CD4-positive, alpha-beta T cell treated with Interleukin-6 for 4 hours (primary cell): Measurements from ENCODE around the gene EXOC6.

Source experiments
- DNase-seq: peaks from one replicate; pipeline ENCODE4 v3.0.0-alpha.2; 2020; ENCODE audit warnings: mixed read lengths

EXOC6 gene

DNA sequence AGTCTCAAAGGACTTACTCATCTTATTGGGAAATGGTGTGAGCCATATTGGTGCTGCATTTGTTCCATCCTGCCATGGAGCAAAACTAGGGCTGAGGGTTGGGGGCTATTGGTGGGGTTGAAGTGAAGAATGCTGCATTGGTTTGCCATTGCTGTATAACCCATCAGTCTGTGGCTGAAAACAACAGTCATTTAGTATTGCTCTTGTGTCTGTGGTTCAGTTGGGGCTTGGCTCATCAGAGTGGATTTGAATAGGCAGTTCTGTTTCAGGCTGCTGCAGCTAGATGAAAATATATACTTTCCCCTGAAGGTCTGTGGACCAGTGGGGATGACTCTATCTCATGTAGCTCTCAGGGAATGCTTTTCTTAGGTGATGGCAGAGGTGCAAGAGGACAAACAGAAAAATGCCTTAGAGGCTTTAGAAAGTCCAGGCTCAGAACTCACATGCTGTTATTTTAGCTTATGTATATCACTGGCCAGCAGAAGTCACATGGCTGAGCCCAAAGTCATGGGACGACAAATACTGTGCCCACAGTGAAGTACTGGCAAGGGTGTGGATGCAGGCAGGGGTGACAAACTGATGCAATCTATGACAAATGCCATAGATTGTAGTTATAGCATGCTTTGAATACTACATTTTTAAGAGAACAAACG lies 15.2 kb upstream of the EXOC6 start:
- no peak for DNase-seq

DNA sequence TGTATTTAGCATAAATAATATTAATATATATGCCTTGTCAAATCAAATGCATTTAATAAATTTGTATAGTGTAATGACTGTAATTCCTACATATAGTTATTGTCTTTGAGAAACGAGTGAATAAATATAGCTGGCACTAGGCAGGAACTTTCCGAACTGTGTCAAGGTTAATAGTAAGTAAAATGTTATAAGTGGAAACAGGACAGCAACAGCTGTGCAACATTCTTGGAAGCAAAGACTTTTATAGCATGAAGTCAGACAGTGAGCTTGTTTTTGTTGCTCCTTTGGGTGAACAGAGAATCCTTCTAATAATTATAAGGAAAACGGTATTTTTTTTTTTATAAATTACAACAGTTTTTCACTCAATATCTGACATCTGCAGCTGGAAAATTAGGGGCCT lies 14.0 kb upstream of the EXOC6 start:
- DNase-seq = no peak

DNA sequence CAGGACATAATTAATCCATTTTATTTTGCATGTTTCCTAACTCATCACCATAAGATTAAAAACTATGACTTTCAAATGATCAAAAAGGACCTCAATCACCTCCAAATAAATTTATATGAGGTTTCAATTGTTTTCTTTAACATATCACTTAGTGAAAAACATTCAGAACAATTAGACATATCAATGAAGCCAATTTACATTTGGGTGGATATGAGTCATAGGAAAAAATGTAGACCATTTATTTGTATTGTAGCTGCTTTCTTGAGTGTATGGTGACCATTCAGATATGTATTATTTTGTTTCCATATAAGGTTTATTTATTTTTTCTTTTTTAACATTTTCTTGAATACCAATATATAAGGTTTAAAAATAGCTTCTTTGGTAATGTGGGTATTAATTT lies 13.3 kb upstream of the EXOC6 start:
- DNase-seq = no peak

DNA sequence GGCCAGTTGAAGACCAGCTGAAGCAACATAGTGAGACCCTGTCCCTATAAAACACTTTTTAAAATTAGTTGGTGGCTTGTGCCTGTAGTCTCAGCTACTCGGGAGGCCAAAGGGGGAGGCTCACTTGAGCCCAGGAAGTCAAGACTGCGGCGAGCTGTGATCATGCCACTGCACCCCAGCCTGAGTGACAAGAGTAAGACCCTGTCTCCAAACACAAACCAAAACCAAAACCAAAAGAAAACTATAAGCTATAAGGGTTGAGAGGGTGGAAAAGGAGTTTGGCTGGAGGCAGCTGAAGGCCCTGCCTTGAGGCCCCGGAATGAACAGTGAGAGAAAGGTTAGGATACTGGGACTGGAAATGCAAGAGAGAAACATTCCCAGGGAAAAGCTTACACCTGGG lies 10.9 kb upstream of the EXOC6 start:
- no peak for DNase-seq

DNA sequence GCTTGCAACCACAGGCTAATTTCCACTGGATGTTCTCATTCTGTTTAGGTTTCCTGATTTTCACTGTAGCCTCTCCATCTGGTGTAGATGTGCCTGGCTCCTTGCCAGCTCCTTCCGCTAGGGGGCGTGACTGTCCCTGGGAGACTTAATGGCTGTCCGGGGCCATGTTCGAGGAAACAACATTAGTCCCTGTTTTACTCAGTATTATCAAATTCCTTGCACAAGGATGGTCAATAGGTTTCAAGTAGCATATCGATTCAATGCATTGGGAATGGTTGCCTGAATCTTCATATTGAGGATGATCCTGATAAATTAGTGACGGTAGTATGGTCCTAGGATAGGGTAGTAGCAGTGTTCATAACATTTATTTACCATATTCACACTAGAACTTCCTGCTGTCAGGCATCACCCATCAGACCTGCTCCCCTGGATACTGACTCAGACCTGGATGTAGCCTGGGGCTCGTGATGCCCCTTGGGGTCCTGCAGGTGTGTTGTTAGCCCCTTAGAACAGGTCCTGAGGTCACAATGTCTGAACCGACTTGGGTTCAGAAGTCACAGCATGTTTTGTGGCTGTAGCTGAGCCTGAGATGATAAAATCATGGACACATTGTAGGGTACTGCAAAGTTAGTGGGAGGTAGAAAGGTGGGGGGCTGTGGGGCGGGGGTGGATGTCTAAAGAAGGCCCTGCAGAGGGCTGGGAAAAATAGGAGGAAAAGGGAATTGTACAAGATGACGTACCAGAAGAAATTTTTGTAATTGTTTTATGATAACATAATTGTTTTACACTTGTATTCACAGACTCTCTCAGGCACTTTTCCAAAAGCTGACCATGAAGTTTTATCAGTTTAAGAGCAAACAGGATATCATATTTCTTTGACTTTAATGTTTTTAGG lies 8.9 kb upstream of the EXOC6 start:
- DNase-seq = peak; percentile 56

DNA sequence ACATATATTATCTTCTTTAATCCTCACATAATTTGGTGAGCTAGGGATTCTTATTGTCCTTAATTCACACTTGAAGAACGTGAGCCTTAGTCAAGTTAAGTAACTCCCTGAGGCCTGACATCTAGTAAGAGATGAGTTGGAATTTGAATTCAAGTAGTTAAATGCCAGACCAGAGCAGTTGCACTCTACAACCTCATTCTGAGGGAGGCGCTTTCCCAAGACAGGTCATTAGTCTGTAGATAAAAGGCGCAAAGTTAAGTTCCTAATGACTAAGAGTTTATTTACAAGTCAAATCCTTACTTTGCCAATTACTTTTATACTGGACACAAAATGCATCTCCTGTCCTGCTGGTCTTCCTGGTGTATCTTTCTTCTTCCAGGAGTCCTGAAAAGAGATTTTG lies 3.6 kb upstream of the EXOC6 start:
- DNase-seq = no peak

DNA sequence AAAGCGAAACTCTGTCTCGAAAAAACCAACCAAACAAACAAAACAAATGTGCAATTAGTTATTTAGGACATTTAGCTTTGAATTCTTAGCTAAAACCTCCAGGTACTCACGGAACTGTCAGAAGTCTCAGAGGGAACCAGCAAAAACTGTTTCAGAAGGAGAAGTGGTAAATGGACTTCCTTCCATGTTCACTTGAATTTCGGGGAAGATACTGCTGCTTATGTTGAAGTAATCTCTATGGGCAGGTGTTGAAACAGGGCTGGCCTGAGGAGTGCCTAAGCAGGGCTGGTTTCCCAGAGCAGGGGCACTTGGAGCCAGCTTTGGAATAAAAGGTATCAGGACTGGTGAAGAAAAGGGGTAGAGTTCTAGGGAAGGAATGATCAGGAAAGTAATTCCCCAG lies 2.4 kb upstream of the EXOC6 start:
- no peak for DNase-seq

DNA sequence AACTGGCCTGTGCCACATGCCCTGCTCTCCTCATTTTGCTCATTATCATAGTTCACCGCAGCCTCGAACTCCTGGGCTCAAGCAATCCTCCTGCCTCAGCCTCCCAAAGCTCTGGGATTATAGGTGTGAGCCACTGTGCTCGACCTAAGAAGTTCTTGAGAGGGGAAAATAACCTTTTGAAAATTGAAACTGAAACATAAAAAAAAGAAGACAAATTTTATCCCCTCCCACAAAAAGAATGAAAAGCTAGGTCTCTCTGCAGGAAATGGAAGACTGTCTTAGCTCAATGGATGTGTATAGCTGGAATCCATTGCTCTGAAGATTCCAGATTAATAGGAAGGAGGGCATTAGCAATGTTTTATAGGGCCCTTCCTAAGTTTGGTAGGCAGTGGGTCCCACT lies 2.0 kb upstream of the EXOC6 start:
- DNase-seq = no peak

DNA sequence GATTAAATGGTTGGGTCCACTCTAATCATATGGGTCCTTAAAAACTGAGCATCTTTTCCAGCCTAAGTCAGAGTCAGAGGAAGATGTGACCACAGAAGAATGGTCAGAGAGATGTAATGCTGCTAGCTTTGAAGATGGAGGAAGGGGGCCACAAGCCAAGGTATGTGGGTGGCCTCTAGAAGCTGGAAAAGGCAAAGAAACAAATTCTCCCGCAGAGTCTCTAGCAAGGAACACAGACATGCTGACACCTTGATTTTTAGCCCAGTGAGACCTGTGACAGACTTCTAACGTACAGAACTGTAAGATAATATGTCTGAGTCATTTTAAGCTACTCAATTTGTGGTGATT lies 1.5 kb upstream of the EXOC6 start:
- no peak for DNase-seq

DNA sequence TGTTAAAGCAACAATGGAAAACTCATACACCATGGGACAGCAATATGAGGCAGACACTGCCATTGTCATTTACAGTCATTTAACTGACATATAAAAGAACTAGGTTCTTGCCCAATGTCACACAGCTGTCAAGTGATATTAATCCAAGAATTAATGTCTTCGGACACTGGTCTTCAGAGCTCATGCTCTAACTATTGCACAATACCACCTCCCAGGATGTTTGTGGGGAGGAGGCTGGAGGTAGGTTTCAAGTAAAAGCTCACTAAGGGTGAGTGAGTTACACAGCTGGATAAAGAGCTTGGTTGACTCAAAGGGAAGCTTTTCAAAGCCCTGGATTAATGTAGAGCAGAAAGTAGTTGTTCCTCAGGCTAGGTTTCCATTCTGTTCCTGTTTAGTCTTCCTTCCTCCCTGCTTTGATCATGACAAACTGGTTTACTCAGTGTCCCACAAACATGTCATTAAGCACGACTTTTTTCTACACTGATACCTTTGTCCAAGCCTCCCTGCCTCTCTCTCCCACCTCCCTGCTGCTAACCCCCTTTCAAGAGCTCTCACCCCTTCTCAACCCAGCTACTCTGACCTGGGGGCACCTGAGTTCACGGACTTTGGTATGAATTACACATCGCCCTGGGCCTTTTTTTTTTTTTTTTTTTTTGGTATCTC lies 987 bp upstream of the EXOC6 start:
- no peak for DNase-seq

DNA sequence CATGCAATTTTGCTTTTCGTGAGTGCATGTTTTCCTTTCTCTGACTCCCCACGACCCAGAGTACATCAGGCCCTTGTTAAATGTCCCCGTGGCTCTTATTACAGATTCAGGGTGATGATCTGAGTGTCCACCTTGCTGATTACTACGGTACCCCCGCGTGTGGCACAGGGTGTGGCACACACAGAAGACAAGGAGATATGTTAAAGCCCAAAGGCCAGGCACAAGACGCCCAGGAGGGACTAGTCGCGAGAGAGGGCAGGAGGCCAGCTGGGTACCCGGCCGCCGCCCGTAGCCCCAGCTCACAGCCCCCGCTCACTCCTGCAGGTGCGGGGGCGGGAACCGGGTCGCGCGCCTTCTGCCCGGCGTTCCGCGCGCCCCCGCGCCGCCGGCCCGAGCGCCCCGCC lies 281 bp upstream of the EXOC6 start:
- DNase-seq = no peak

DNA sequence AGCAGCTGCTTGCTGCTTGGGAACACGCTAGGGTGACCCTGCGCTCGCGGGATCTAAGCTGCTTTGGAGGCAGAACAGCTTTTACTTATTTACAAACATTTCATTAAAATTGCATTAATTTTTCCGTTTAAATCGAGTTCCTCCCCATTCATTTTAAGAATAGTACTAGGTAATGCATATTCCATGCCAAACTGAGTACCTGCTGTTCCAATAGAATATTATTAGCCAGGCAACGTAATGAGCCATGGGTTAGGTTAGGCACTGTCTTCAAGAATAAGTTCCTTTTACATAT lies 860 bp downstream of the EXOC6 start:
- DNase-seq = no peak

DNA sequence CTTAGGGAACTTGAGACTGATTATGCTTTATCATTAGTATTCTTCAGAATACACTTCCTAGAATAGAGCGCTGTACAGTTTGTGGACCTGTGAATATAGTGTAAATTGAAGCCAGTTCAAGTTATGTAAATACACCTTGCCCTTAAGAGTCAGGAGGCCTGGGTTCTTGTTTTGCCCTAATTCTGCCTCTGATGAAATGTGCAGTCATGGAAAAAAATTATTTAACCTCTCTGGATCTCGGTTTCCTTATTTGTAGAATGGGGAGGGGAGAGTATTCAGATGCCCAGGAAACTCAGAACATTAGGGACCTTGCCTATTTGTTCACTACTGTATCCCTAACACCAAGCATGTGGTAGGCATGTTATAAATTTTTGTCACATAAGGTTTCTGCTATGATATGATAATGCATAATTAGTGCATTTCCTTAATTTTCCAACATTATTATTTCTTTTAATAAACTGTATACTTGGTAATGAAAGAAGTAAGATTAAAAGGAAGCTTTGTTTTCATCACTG lies 1.3 kb downstream of the EXOC6 start:
- DNase-seq = no peak

DNA sequence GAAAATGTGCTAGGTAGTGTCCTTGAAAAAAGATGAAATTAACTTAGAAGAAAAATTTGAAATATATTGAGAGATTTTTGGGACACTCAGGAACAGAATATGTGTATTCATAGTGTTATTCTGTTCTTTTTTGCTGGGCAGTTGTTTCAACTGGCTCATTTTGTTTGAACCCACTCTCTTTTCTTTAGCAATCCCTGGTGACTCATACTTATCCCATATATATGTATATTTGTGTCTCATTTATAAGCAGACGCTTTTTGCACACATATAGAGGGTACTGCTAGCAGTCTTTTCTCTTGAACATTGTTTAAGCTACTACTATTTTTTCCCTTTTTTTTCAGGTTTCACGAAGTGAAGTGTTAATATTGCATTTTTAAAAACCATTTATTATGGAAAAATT lies 1.9 kb downstream of the EXOC6 start:
- no peak for DNase-seq

DNA sequence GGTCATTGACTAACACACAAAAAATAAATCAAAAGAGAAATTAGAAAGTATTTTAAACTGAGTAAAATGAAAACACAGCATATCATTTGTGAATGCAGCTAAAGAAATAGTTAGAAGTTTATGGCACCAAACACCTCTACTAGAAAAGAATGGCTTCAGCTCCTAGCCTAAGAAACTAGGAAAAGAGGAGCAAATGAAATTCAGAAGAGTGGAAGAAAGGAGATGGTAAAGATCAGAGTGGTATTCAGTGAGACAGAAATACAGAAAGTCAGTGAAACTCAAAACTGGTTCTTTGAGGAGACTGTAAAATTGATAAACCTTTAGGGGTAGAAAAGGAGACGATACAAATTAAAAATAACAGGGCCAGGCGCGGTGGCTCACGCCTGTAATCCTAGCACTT lies 2.7 kb downstream of the EXOC6 start:
- no peak for DNase-seq

DNA sequence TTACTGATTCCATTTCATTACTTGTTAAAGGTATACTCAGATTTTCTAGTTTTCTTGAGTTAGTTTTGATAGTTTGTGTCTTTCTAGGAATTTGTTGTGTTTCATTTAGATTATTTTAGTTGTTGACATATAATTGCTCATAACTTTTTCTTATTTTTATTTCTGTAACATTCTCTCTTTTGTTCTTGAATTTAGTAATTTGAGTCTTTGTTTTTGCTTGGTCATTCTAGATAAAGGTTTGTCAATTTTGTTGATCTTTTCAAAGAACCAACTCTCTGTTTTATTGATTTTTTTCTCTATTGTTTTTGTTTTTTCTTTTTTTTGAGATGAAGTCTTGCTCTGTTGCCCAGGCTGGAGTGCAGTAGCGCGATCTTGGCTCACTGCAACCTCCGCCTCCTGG lies 7.2 kb downstream of the EXOC6 start:
- no peak for DNase-seq

DNA sequence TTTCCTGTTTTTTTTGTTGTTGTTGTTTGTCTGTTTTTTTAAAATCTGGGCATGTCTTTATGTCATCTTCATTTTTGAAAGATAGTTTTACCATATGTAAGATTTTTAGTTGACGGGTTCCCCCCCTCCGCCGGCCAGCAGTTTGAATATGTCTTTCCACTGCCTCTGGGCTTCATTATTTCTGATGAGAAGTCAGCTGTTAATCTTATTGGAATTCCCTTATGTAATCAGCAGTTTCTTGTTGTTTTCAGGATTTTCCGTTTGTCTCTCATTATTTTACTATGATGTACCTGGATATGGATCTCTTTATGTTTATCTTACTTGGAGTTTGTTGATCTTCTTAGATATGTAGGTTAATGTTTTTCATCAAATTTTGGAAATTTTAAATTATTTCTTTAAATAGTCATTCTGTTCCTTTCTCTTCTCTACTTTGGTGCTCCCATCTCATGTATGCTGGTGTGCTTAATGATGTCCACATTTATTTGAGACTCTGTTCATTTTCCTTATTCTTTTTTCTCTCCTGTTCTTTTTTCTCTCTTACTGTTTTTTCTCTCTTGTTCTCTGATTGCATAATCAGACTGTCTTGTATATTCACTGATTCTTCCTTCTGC lies 9.7 kb downstream of the EXOC6 start:
- DNase-seq = no peak

DNA sequence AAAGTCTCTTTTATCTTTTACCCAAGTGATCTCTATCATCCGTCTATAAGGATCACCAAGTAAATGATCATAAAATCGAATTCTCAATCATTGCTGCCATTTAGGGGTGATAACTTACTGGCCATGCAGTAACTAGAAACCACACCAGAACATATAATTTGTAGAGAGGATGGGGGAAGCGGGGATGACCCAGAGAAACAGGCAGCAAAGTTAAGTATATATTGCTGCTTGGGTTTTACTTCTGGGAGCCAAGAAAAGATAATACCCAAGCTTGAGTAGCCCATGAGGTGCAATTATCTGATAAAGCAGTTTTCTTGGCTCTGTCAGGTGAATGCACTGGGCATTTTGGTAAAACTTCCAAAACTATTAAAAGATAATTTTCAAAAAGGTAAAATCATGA lies 18.9 kb downstream of the EXOC6 start:
- DNase-seq = no peak

DNA sequence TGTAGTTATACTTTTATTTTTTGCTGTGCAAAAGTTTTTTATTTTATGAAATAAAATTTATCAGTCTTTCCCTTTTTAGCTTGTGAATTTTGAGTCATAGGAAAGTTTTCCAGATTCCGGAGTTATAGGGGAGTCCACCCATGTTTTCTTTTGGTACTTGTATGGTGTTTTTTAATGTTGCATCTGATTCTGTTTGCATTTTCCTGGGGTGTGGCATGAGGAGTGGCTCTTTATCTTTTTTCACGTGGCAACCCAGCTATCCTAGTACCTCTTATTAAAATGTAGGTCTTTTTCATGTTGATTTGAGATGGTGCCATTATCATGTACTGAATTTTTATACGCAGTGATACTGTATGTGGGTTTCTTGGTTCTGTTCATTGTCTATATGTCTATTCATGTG lies 19.7 kb downstream of the EXOC6 start:
- DNase-seq = no peak

DNA sequence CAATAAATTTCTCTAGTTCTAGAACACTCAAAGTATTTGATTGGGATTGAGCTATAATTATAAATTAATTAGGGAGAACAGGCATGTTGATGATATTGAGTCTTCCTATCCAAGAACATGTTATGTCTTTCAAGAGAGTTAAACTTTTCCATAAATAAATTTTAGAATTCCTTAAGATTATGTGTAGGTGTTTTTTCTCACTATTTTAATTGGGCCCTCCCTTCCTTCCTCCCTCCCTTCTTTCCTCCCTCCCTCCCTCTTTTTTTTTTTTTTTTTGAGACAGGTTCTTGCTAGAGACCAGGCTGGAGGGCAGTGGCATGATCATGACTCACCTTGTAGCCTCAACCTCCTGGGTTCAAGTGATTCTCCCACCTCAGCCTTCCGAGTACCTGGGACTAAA lies 20.2 kb downstream of the EXOC6 start:
- no peak for DNase-seq

DNA sequence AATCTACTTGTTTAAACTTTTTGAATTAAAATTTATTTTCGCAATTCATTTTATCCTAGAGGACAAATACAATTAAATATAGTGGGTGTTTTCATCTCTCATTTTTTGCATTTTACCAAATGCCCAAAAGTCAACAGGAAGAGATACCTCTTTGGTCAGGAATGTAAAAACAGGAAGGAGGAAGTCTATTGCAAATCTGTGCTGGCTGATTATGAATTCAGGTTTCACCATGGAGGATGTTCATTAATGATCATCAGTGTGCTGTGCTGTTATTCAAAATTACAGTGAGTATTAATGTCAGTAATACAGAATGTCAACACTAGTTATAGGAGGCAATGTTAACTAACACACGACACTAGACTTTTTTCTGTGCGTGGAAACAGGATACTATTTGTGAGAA lies 24.7 kb downstream of the EXOC6 start:
- no peak for DNase-seq

DNA sequence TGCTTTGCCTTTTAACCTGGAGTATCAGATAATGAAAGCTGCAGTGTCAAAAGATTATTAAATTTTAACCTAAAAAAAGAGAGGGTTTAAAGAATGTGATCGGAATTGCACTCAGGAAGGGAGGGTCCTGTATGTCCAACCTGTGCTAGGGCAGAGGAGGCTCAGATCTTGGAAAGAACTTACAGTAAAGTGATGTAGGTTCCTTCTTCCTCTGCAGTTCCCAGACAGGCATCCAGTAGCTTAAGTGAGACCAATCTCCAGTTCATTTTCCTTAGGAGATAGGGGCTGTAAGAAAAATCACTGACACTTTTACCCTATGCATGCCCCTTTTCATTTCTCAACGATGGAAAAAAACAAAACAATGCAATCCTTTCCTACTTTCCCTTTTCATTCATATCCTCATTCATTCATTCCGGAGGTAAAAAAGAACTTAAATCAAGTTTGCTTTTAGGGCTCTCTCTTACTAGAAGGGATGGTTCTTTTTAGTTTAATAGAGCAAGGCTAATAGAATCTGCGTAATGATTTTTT lies 28.3 kb downstream of the EXOC6 start:
- DNase-seq = no peak

DNA sequence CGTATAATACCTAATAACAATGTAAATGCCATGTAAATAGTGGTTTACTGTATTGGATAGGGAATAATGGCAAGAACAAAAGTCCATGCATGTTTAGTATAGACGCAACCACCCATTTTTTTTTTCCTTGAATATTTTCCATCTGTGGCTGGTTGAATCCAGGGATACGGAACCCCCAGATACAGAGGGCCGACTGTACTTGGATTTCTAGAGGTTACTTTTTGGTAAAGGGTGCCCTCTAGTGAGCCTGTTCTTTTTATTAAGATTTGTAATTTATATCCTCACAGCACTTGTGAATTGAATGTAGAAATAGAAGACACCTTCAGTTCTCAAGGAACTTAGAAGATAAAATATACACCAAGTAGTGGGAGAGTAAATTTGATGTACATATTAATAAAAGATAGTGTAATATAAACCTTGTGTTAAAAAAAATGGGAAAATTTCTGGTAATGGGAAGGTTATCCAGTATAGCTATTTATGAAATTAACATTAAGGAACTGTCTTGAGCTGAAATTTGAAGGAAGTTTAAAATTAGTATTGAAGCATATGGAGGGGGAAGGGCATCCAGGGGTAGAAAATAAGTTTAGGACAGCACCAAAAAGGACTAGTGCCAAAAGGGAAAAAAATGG lies 32.0 kb downstream of the EXOC6 start:
- DNase-seq = peak; percentile 19
